H1 (cell line): ENCODE data around the gene TGFBRAP1.

Experiments used
- CREB1 ChIP-seq: IDR thresholded peaks from 2 replicates; pipeline ENCODE4 v1.6.1; 2012; ENCODE audit warnings: inconsistent platforms
- CTCF ChIP-seq, 3 experiments: IDR thresholded peaks; 1 replicate in 2 of 3; 2 replicates in 1 of 3; pipeline versions ENCODE4 v1.5.1 to v1.6.1; 2011; ENCODE audit warnings: low read length in 3 of 3, mild to moderate bottlenecking in 3 of 3, inconsistent platforms in 2 of 3, low read depth in 1 of 3, moderate library complexity in 1 of 3; ENCODE audit not compliant: insufficient read depth in 1 of 3; ENCODE audit errors: control extremely low read depth in 1 of 3

GRCh38 chr2:105255979-105256378 lies 73.6 kb downstream of the TGFBRAP1 start:
- TF ChIP-seq CTCF (IDR thresholded peaks at IDR 0.05; ENCODE audit: control extremely low read depth in 1 of 3, insufficient read depth in 1 of 3, low read depth in 1 of 3, low read length in 3 of 3) (no peak), CREB1 (no peak)
